IMR-90 (cell line): ENCODE measurements around the gene PIP4K2B. TPM values are rescaled to one million over a fixed set of nuclear protein-coding genes. Genes with fewer than 3 reads are reported as not detected.

Source experiments
- ATAC-seq: fragments of 200-7000 bp; cut with Tn5 transposase; 2 replicates; pipeline ENCODE4 v1.9.1; 2020; ENCODE audit warnings: low read depth, mild to moderate bottlenecking, moderate library complexity
- BruUV-seq: library from RNA; stranded (reverse); fragments of 400-500 nt; replicated peaks from 2 replicates; lab custom pipeline; 2021; lab: Mats Ljungman, UMichigan
- CTCF ChIA-PET: fragments of 300-600 bp; formaldehyde crosslinking; extraction: SDS; loops from one replicate; lab custom pipeline; 2021; ENCODE audit warnings: antibody characterized with exemption; lab: Yijun Ruan, JAX
- POLR2A ChIA-PET: fragments of 300-600 bp; sonication (Branson Sonifier 250); formaldehyde crosslinking; loops from one replicate; lab custom pipeline; 2022; ENCODE audit warnings: antibody characterized with exemption; ENCODE audit not compliant: unreplicated experiment; lab: Charles Lee
- DNase-seq: peaks from one replicate; pipeline ENCODE4 v3.0.0; 2013
- H2AFZ ChIP-seq: replicated peaks from 2 replicates; pipeline ENCODE3; 2013; ENCODE audit warnings: low read length, mild to moderate bottlenecking; ENCODE audit not compliant: poor library complexity
- H2AK5ac ChIP-seq: 2 replicates; pipeline ENCODE4 v1.6.1; 2013; ENCODE audit warnings: low read depth, low read length, inconsistent platforms
- H2AK9ac ChIP-seq: replicated peaks from 2 replicates; pipeline ENCODE3; 2013; ENCODE audit warnings: mild to moderate bottlenecking, low read depth, low read length, moderate library complexity; ENCODE audit not compliant: poor library complexity
- H2BK120ac ChIP-seq: 2 replicates; pipeline ENCODE4 v1.6.1; 2013; ENCODE audit warnings: low read depth, low read length, inconsistent platforms
- H2BK15ac ChIP-seq: 3 replicates; pipeline ENCODE4 v1.6.1; 2013; ENCODE audit warnings: low read depth, low read length, inconsistent platforms
- H2BK20ac ChIP-seq: 2 replicates; pipeline ENCODE4 v1.6.1; 2013; ENCODE audit warnings: low read depth, mild to moderate bottlenecking, inconsistent platforms, low read length, moderate library complexity
- H2BK5ac ChIP-seq: 2 replicates; pipeline ENCODE4 v1.6.1; 2013; ENCODE audit warnings: mild to moderate bottlenecking, low read depth, low read length, inconsistent platforms; ENCODE audit not compliant: poor library complexity, severe bottlenecking
- H3K14ac ChIP-seq: replicated peaks from 2 replicates; pipeline ENCODE4 v1.6.1; 2013; ENCODE audit warnings: low read depth, low read length, inconsistent platforms
- H3K18ac ChIP-seq: 2 replicates; pipeline ENCODE4 v1.6.1; 2013; ENCODE audit warnings: low read depth, low read length, control low read depth
- H3K23ac ChIP-seq: 2 replicates; pipeline ENCODE4 v1.6.1; 2013; ENCODE audit warnings: low read depth, low read length, inconsistent platforms
- H3K27ac ChIP-seq: 2 replicates; pipeline ENCODE4 v1.5.1; 2013; ENCODE audit warnings: mild to moderate bottlenecking, control low read depth, low read length; ENCODE audit not compliant: insufficient read depth
- H3K27me3 ChIP-seq: 2 replicates; pipeline ENCODE4 v1.6.1; 2013; ENCODE audit warnings: low read length; ENCODE audit not compliant: control insufficient read depth, insufficient read depth
- H3K36me3 ChIP-seq: 2 replicates; pipeline ENCODE4 v1.6.1; 2013; ENCODE audit warnings: low read length, mixed read lengths; ENCODE audit not compliant: control insufficient read depth, insufficient read depth
- H3K4ac ChIP-seq: 2 replicates; pipeline ENCODE4 v1.6.1; 2013; ENCODE audit warnings: low read depth, low read length, inconsistent platforms
- H3K4me1 ChIP-seq: 2 replicates; pipeline ENCODE4 v1.6.1; 2013; ENCODE audit warnings: low read length, mixed read lengths; ENCODE audit not compliant: control insufficient read depth, insufficient read depth
- H3K4me2 ChIP-seq: 2 replicates; pipeline ENCODE4 v1.6.1; 2013; ENCODE audit warnings: low read depth, mild to moderate bottlenecking, control low read depth, low read length, moderate library complexity
- H3K4me3 ChIP-seq: 2 replicates; pipeline ENCODE4 v1.5.1; 2013; ENCODE audit warnings: low read depth, mild to moderate bottlenecking, control low read depth, low read length, moderate library complexity; ENCODE audit not compliant: insufficient read depth
- H3K56ac ChIP-seq: 2 replicates; pipeline ENCODE4 v1.6.1; 2013; ENCODE audit warnings: low read length, inconsistent platforms; ENCODE audit not compliant: insufficient read depth; ENCODE audit errors: extremely low read depth
- H3K79me1 ChIP-seq, 2 experiments: 2 replicates each; pipeline ENCODE4 v1.6.1; 2013; ENCODE audit warnings: low read length in 2 of 2, inconsistent platforms in 1 of 2, low read depth in 1 of 2
- H3K9ac ChIP-seq: 2 replicates; pipeline ENCODE4 v1.6.1; 2013; ENCODE audit warnings: low read depth, low read length, control low read depth
- H3K9me1 ChIP-seq: 2 replicates; pipeline ENCODE4 v1.6.1; 2013; ENCODE audit warnings: low read length, inconsistent platforms; ENCODE audit not compliant: insufficient read depth
- H3K9me3 ChIP-seq: 2 replicates; pipeline ENCODE4 v1.6.1; 2013; ENCODE audit warnings: low read length; ENCODE audit not compliant: control insufficient read depth, insufficient read depth
- H4K20me1 ChIP-seq: 2 replicates; pipeline ENCODE4 v1.6.1; 2013; ENCODE audit warnings: low read length, inconsistent platforms; ENCODE audit not compliant: insufficient read depth
- H4K5ac ChIP-seq: 2 replicates; pipeline ENCODE4 v1.6.1; 2013; ENCODE audit warnings: mild to moderate bottlenecking, low read depth, low read length, control low read depth
- H4K8ac ChIP-seq, 2 experiments: 2 replicates each; pipeline ENCODE4 v1.6.1; 2013; ENCODE audit warnings: low read depth in 2 of 2, low read length in 2 of 2, control low read depth in 1 of 2, inconsistent platforms in 1 of 2
- H4K91ac ChIP-seq: 2 replicates; pipeline ENCODE4 v1.6.1; 2013; ENCODE audit warnings: low read depth, low read length, inconsistent platforms; ENCODE audit not compliant: insufficient read depth
- BHLHE40 ChIP-seq: fragments of 150-350 bp; IDR thresholded peaks from 2 replicates; pipeline ENCODE4 v1.6.1; 2016; ENCODE audit warnings: mild to moderate bottlenecking, low read depth, low read length
- CEBPB ChIP-seq: IDR thresholded peaks from 2 replicates; pipeline ENCODE4 v1.6.1; 2012; ENCODE audit warnings: low read depth, low read length, improper control_type of control experiment
- CHD1 ChIP-seq: IDR thresholded peaks from 2 replicates; pipeline ENCODE4 v1.6.1; 2012; ENCODE audit warnings: low read depth, low read length, improper control_type of control experiment
- FOS ChIP-seq: fragments of 150-350 bp; IDR thresholded peaks from 2 replicates; pipeline ENCODE4 v1.6.1; 2016; ENCODE audit warnings: low read depth, low read length
- MAFK ChIP-seq: IDR thresholded peaks from 2 replicates; pipeline ENCODE4 v1.6.1; 2012; ENCODE audit warnings: low read depth, low read length, improper control_type of control experiment
- MAZ ChIP-seq: IDR thresholded peaks from 2 replicates; pipeline ENCODE4 v1.6.1; 2012; ENCODE audit warnings: low read depth, mild to moderate bottlenecking, low read length, improper control_type of control experiment, moderate library complexity, borderline replicate concordance
- MXI1 ChIP-seq: IDR thresholded peaks from 2 replicates; pipeline ENCODE4 v1.6.1; 2012; ENCODE audit warnings: low read depth, mild to moderate bottlenecking, low read length, moderate library complexity, borderline replicate concordance
- NFE2L2 ChIP-seq: fragments of 150-350 bp; IDR thresholded peaks from 2 replicates; pipeline ENCODE4 v1.6.1; 2016; ENCODE audit warnings: low read depth, mild to moderate bottlenecking, low read length
- POLR2A ChIP-seq: IDR thresholded peaks from 2 replicates; pipeline ENCODE4 v1.6.1; 2012; ENCODE audit warnings: mild to moderate bottlenecking, low read depth, low read length
- RAD21 ChIP-seq: IDR thresholded peaks from 2 replicates; pipeline ENCODE4 v1.6.1; 2012; ENCODE audit warnings: low read length, improper control_type of control experiment
- RCOR1 ChIP-seq: IDR thresholded peaks from 2 replicates; pipeline ENCODE4 v1.6.1; 2012; ENCODE audit warnings: mild to moderate bottlenecking, low read length, improper control_type of control experiment; ENCODE audit not compliant: insufficient replicate concordance
- RFX5 ChIP-seq: IDR thresholded peaks from 2 replicates; pipeline ENCODE4 v1.8.0; 2012; ENCODE audit warnings: low read depth, mild to moderate bottlenecking, low read length, moderate library complexity
- SMC3 ChIP-seq: fragments of 150-350 bp; IDR thresholded peaks from 2 replicates; pipeline ENCODE4 v1.6.1; 2016; ENCODE audit warnings: low read depth, mild to moderate bottlenecking, antibody characterized with exemption, low read length, moderate library complexity
- WGBS, 2 experiments: methylation state at CpG; one replicate each; pipeline versions ENCODE4 v1.1.5 to v1.1.7; 2013; ENCODE audit warnings: missing lambda C conversion rate in 2 of 2; ENCODE audit not compliant: insufficient read length in 1 of 2; ENCODE audit errors: extremely low coverage in 2 of 2; 5-methylcytosine and 5-hydroxymethylcytosine counted together
- dilution Hi-C: fragments of 300-500 bp; cut with HindIII; formaldehyde crosslinking; loops from one replicate; pipeline ENCODE4 v1.14.3; 2018; ENCODE audit warnings: low sequenced_read_pairs; ENCODE audit not compliant: unreplicated experiment
- in situ Hi-C: fragments of 300-500 bp; cut with MboI; formaldehyde crosslinking; loops from 3 replicates; pipeline ENCODE4 v1.14.3; 2019; ENCODE audit warnings: low sequenced_read_pairs, inconsistent platforms, mixed read lengths
- intact Hi-C: fragments of 100-400 bp; cut with micrococcal nuclease; formaldehyde crosslinking; loops from 2 replicates; pipeline ENCODE4 v1.10.0; 2022
- polyA plus RNA-seq, 3 experiments: library from polyadenylated mRNA; depleted of rRNA; stranded (reverse); fragments of >200 nt; gene quantifications; 2 replicates each; pipeline ENCODE4 v1.2.3, GENCODE V29; 2012; ENCODE audit warnings: low replicate concordance in 1 of 3
- total RNA-seq: library from RNA; depleted of rRNA; stranded (reverse); fragments of >200 nt; gene quantifications from 2 replicates; pipeline ENCODE4 v1.2.3, GENCODE V29; 2012
- TF ChIP-seq, protein P1 (sequence below): fragments of 150-350 bp; IDR thresholded peaks from 2 replicates; pipeline ENCODE4 v1.6.1; 2016; ENCODE audit warnings: low read depth, mild to moderate bottlenecking, low read length, moderate library complexity, borderline replicate concordance
- TF ChIP-seq, protein P2 (sequence below): conservative IDR thresholded peaks from 2 replicates; pipeline ENCODE4 v1.5.1; 2012; ENCODE audit warnings: mild to moderate bottlenecking, low read depth, low read length, improper control_type of control experiment
- TF ChIP-seq, protein P3 (sequence below): fragments of 150-350 bp; IDR thresholded peaks from 2 replicates; pipeline ENCODE4 v1.6.1; 2017; ENCODE audit warnings: mild to moderate bottlenecking, antibody characterized with exemption, low read length, low read depth

Gene PIP4K2B
- total and polyA plus RNA-seq, 2 of the 4 experiments (the other 2 are of a cell fraction): 40.0 to 40.2 TPM

DNA sequence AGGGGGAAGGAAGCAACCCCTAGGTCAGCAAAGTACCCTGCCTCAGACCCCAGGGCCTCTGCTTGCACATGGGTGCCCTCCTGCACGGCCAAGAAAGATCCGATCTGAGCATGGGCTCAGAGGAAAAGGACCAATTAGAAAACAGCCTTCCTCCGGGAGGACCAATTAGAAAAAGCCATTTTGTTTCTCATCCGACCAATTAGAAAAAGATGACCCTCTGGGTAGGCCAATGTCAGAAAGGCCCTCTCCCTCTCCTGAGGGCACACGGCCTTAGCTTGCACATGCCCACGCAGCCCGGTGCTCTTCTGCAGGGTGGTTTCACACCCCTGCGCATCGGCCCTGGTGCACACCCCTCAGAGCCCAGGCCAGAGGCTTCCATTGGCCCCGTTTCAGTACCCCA, 74.3 kb downstream of the PIP4K2B start:
- Histone ChIP-seq H4K91ac (no peak overlapping the region), H2BK120ac (no peak overlapping the region), H4K5ac (no peak overlapping the region), H3K4ac (no peak overlapping the region), H2AK5ac (no peak overlapping the region), H3K79me1 (peaks cover 4 to 8% of the 10 kb centered on the region in 2 experiments; a peak in 1 of 4 replicates), H2BK20ac (no peak overlapping the region), H2AFZ (peak overlapping the region; percentile 32), H2BK15ac (no peak overlapping the region), H3K36me3 (peaks cover 28% of the 10 kb centered on the region), H2BK5ac (no peak overlapping the region), H3K27ac (no peak overlapping the region), H3K4me3 (no peak overlapping the region), H3K9me1 (0 out of 2 replicates have a peak, but pooled peaks cover 11% of the 10 kb centered on the region), H3K9ac (no peak overlapping the region), H3K18ac (no peak overlapping the region), H3K14ac (no peak overlapping the region), H3K9me3 (no peaks in the 10 kb centered on the region), H3K56ac (no peak overlapping the region), H2AK9ac (no peak overlapping the region), H3K4me1 (peaks cover 2% of the 10 kb centered on the region), H4K20me1 (no peaks in the 10 kb centered on the region), H3K23ac (no peak overlapping the region), H3K4me2 (no peak overlapping the region), H4K8ac (no peak overlapping the region), H3K27me3 (no peaks in the 10 kb centered on the region)
- dilution Hi-C loops (no loop called here), intact Hi-C loops (no loop called here), in situ Hi-C loops (no loop called here)
- CTCF ChIA-PET: no interaction called here
- no TSS peak for BruUV-seq
- POLR2A ChIA-PET: no interaction called here
- WGBS, 2 experiments: 82% methylated on average over 9 of the region's 10 CpGs; no CpG with 5 or more reads in 1 of the 2 experiments
- DNase-seq (no peak), ATAC-seq (no peak)
- TF ChIP-seq, protein P1, sequence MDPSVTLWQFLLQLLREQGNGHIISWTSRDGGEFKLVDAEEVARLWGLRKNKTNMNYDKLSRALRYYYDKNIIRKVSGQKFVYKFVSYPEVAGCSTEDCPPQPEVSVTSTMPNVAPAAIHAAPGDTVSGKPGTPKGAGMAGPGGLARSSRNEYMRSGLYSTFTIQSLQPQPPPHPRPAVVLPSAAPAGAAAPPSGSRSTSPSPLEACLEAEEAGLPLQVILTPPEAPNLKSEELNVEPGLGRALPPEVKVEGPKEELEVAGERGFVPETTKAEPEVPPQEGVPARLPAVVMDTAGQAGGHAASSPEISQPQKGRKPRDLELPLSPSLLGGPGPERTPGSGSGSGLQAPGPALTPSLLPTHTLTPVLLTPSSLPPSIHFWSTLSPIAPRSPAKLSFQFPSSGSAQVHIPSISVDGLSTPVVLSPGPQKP: no peak
- TF ChIP-seq, protein P2, sequence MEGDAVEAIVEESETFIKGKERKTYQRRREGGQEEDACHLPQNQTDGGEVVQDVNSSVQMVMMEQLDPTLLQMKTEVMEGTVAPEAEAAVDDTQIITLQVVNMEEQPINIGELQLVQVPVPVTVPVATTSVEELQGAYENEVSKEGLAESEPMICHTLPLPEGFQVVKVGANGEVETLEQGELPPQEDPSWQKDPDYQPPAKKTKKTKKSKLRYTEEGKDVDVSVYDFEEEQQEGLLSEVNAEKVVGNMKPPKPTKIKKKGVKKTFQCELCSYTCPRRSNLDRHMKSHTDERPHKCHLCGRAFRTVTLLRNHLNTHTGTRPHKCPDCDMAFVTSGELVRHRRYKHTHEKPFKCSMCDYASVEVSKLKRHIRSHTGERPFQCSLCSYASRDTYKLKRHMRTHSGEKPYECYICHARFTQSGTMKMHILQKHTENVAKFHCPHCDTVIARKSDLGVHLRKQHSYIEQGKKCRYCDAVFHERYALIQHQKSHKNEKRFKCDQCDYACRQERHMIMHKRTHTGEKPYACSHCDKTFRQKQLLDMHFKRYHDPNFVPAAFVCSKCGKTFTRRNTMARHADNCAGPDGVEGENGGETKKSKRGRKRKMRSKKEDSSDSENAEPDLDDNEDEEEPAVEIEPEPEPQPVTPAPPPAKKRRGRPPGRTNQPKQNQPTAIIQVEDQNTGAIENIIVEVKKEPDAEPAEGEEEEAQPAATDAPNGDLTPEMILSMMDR: no peak
- TF ChIP-seq MAFK (no peak), CHD1 (no peak), MXI1 (no peak), RAD21 (no peak), CEBPB (no peak), BHLHE40 (no peak), POLR2A (no peak), NFE2L2 (no peak), MAZ (no peak), FOS (no peak), RFX5 (no peak), RCOR1 (no peak), SMC3 (no peak)
- TF ChIP-seq, protein P3, sequence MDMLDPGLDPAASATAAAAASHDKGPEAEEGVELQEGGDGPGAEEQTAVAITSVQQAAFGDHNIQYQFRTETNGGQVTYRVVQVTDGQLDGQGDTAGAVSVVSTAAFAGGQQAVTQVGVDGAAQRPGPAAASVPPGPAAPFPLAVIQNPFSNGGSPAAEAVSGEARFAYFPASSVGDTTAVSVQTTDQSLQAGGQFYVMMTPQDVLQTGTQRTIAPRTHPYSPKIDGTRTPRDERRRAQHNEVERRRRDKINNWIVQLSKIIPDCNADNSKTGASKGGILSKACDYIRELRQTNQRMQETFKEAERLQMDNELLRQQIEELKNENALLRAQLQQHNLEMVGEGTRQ: no peak
